ENCODE results near the gene SLC13A2.

GRCh38 chr17:28460901-28461300, 12.5 kb upstream of the SLC13A2 start:
- TF ChIP-seq CTCF (conservative IDR thresholded peaks at IDR 0.05; ENCODE audit: low read length) (no peak), EZH2phosphoT487 (IDR thresholded peaks at IDR 0.05; ENCODE audit: borderline replicate concordance) (no peak)

Measured in Loucy (cell line).